Right renal pelvis (tissue), 4 donors: ENCODE measurements around the gene SMIM5. TPM values are rescaled to one million over a fixed set of nuclear protein-coding genes. Genes with fewer than 3 reads are reported as not detected.
A peak's percentile ranks its signal among the peaks of the same experiment; 100 is the strongest.

Experiments
- DNase-seq, 4 donors: peaks; one replicate each; pipeline ENCODE4 v3.0.0-alpha.2; 2013; ENCODE audit warnings: low read depth in 4 of 4, low spot score in 3 of 4, missing footprints in 1 of 4
- polyA plus RNA-seq, 4 donors: library from polyadenylated mRNA; unstranded; fragments of 120-200 nt; gene quantifications; one replicate each; pipeline ENCODE4 v1.2.1, GENCODE V29; 2013; ENCODE audit not compliant: insufficient read length in 4 of 4

The SMIM5 gene
- polyA plus RNA-seq, 4 donors, result 4.0 to 9.1 (median 6.2) TPM

- no peak for DNase-seq
Measured at GRCh38 chr17:75662511-75662910, 29.3 kb downstream of the SMIM5 start.

GRCh38 chr17:75664099-75664549 is 30.9 kb downstream of the SMIM5 start:
- no peak for DNase-seq

DNA sequence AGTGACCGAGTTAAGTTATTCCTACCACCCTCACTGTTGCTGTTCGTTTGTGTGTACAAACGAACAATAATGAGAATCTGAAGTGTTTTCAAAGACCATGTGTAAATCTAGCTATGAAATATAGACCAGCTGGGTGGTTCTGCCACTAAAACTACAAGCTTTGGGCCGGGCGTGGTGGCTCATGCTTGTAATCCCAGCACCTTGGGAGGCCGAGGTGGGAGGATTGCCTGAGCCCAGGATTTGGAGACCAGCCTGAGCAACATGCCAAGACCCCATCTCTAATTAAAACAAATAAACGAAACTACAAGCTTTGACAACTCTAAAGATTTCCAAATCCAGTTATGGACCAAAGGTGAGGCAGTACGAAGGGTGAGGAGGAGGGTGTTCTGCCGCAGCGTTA is 32.7 kb downstream of the SMIM5 start:
- DNase-seq, result no peak

GRCh38 chr17:75666959-75667790 is 33.9 kb downstream of the SMIM5 start, which contains the start of the genes RECQL5 and SAP30BP:
Gene RECQL5 (minus strand): TSS chr17:75667154. CDS start chr17:75666557, 597 bp downstream.
Gene SAP30BP (plus strand): TSS chr17:75667338. CDS start chr17:75667373, 35 bp downstream.
- DNase-seq, result peak; percentile 98 to 99 (median 98)

- DNase-seq, result no peak
Measured at GRCh38 chr17:75667825-75668224, 34.6 kb downstream of the SMIM5 start.

DNA sequence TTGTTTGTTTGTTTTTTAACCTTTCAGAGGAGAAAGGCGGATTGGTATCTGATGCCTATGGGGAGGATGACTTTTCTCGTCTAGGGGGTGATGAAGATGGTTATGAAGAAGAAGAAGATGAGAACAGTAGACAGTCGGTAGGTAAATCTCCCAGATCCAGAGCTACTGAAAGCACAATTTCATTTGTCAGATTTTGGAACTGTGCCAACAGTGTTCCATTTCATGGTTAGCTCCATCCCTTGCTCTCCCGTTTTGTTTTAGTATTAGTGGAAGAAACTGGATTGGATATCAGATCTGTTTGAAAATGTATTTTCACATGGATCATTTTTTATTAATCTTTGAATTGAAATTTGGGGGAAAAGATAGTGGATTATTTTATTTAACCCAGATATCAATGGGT is 35.3 kb downstream of the SMIM5 start:
- no peak for DNase-seq

DNA sequence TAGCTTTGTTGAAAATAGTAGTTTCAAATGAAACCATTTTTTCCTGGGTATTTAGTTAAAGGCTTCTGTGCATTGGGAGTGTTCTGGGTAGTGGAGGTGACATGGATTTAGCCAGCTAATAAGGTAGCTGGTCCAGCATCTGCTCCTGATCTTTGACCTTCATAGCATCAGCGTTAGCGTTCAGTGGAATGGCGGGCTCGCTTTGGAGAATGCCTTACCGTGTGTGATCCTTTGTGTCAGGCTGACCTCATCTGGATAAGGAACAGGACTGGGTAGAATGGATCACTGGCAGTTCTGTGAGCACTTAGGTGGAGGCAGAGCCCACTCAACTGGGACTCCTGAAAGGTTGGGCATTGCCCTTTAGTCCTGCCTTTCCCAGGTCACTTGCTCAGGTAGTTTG is 37.6 kb downstream of the SMIM5 start:
- no peak for DNase-seq

DNA sequence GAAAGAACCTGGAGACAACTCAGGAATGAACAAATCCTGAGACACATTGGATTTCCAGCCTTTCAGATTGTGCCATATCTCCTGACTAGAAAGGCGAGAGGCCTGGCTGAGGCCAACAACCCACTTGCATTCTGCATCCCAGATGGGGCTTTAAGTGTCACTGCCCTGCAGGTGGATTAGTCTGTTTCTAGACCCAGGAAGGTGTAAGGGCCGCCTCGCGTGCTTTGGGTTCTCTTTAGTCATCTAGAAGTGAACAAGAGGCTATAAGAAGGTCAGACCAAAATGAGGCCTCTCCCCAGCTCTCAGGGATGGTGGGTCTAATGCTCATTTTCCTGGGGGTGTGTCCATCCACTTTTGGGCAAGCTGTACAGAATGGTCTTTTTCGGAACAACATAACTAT is 38.8 kb downstream of the SMIM5 start:
- no peak for DNase-seq

DNA sequence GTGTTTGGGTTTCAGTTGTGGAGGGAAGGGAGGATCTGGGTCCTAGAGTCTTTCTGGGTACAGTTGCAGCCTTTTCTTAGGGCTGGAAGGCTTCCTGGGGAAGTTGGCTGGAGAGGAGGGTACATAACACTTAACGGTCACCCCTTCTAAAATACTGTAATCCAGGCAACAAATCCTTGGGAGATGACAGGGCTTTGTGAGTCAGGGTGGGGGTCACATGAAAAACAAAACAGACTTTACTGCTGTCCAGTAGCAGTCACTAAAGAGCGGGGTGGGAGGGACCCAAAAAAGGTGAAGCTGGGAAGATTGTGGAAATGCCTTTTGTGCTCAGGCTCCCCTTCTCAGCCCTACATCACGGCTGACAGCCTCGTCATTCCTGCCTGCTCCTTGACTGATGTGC is 40.3 kb downstream of the SMIM5 start:
- DNase-seq, result no peak

DNA sequence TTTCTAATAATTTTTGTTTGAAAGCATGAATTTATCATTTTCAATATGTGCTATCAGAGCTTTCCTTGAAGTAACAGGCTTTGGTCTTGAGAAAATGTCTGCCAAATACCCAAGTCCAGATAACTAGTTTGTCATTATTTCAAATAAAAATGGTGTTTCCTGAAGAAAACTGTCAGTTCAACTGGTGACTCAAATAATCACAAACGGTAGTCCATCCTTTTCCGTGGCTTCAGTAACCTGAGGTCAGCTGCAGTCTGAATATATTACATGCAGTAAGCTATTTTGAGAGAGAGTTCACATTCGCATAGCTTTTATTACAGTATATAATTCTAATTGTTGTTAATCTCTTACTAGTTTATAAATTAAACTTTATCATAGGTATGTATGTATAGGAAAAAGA is 43.2 kb downstream of the SMIM5 start:
- no peak for DNase-seq

DNA sequence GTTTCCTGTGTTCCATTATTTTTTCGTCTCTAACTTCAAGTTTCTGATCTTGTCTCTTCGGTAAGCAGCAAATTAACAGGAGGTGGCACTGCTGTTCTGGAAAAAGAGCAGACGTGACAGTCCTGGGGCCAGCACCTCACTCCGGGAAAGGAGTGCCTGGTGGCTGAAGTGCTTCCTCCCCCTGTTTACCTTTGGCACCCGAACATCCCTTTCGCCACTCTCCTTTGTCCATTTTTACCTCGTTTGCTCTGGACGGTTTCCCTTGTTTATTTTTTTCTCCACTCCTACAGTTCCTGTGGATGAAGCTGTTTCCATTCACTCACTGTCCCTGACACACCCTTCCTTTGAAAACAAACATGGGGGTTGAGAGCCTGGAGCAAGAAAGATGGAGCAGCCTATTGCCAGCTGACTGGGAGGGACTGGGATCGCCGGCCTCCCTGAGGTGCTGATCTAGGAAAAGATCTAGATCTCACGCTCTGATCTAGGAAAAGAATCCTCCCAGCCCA is 46.5 kb downstream of the SMIM5 start:
- DNase-seq, result no peak

DNA sequence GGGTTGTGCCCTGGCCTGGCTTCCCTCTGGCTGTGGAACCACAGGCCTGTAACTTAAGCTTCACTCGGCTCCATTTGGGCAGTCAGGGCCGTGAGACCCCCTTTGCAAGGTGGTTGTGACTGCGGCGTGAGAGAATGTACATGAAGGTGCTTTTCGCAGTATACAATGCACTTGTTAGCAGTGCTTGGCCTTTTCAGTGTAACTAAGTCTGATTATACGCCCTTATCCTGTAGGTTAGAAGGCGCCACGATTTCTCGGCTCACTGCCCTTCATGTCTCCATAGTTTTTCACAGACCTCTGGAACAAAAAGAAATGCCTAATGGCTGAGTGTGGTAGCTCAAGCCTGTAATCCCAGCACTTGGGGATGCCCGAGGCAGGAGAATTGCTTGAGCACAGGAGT is 47.2 kb downstream of the SMIM5 start:
- DNase-seq, result no peak

- DNase-seq, result no peak
Measured at GRCh38 chr17:75681289-75681688, 48.1 kb downstream of the SMIM5 start.

DNA sequence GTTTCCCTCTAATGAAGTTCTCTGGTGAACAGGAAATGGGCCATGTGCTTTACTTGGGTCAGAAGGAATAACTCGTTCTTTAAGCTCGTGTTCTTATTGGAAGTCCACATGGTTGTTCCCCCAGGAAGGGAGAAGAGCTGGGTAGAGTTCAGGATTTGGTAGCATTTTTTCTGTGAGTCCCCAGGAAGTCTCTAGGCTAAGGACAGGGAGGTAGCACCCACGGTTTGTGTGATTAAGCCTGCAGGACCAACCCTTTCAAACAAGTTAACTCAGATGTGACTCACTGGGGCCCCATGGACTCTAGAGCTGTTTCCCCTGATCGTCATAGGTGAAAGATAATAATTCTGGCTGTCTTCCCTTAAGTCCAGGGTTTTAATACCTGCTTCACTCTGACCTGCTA is 50.3 kb downstream of the SMIM5 start:
- DNase-seq, result no peak

GRCh38 chr17:75684249-75684648 is 51.0 kb downstream of the SMIM5 start:
- DNase-seq, result no peak

DNA sequence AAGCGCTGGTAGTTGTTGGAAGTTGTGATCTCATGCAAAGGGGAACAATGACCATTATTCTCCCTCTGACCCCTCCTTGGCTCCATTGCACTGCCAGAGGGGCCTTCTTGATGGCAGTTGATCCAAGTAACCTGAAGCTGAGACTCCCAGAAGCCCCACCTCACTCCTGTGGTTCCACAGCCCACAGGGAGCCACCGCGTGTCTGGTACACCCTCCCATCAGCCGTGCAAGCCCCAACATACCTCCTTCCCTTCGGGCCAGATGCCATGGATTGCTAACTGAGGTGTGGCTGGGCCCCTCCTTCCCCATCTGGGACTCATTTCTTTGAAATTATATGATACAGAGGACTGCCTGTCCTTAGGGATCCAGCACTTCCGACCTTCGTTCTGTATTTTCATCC is 51.7 kb downstream of the SMIM5 start:
- DNase-seq, result no peak

GRCh38 chr17:75685499-75685898 is 52.3 kb downstream of the SMIM5 start:
- no peak for DNase-seq

DNA sequence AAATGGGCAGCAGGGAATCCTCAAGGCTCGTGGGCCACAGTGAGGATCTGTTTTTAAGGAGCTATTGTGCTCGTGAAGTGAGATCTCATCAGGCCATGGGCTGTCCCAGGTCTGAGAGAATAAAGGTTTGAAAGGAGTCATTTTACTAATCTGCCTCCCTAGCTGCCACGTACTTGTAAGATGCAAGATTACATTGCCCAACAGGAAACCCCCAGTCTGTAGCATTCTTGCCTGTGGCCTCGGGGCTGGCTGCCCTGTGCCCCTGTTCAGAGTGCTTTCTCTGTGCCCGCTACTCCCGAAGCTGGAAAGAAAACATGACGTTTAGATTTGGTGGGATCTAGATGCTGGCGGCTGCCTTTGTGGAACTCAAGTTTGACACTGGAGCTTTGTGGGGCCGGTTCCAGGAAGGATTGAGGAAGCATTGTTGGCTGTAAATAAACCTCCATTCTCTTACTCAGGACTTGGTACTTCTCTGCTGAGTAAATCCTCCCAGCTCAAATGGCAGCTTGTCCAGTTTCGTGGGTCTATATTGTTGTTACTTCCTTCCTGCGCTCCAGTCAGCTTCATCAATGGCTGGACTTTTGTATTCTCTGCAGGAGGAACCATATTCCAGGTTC is 55.1 kb downstream of the SMIM5 start:
- no peak for DNase-seq

DNA sequence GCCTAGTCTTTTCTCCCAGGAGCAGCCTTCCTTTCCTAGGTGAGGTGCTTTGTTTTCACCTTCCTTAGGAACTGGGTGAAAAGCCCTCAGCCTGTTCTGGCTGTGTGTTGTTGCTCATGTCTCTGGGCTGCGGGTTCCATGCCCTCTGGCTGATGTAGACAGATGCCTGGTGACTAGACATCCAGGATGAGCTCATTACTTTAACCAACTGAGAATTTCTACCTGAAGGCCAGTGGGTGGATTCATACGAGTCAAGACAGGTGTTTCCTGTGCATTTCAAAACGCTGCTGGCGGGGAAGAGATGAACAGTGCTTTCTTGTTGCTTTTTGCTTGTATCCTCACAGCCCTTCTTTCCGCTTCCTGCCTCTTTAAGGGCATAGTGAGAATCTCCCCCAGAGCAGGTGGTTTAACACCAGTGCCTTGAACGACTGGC is 56.2 kb downstream of the SMIM5 start:
- no peak for DNase-seq
